ENCODE measurements around the gene NETO2.
A peak's percentile ranks its signal among the peaks of the same experiment; 100 is the strongest.
"Not testable (repeated sequence)": the region's sequence is repeated elsewhere in the genome, so short reads cannot be mapped to it uniquely, and the experiment has no call there.

Gene NETO2

GRCh38 chr16:47143677-47144558 lies at the start of gene NETO2:
Gene NETO2, minus strand, starts transcription at chr16:47143945. Its CDS starts 333 bp downstream, at chr16:47143612.
- Mint-ChIP-seq H3K4me1 (peaks cover 11 to 17% of the 10 kb centered on the region in 2 donors), H3K36me3 (no peaks in the 10 kb centered on the region), H3K4me3 (peak within 1 kb of the TSS; percentile 92 to 93), H3K27me3 (peaks cover 14 to 19% of the 10 kb centered on the region in 2 donors), H3K9me3 (no peaks in the 10 kb centered on the region), H3K27ac (peak within 1 kb of the TSS; percentile 93)
- ATAC-seq (replicated peaks): peak; percentile 57 to 67
- peak; percentile 37 for DNase-seq

DNA sequence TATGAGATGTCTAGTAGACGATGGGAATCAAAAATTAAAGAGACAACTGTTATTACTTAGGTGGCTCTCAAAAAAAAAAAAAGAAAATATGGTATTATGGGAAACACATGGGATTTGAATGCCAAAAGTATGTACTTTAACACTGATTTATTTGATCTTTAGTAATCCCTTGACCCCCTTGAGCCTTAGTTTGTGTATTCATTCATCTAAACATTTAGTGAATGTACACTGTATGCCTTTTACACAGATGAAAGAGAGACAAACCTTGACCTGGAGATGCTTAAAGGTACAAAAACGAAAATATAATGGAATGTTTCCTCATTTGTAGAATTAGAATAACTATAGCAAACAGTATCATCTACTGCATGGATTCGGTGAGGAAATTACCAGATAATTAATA lies 38.6 kb upstream of the NETO2 start:
- H3K27me3 Mint-ChIP-seq: no peaks in the 10 kb centered on the region

DNA sequence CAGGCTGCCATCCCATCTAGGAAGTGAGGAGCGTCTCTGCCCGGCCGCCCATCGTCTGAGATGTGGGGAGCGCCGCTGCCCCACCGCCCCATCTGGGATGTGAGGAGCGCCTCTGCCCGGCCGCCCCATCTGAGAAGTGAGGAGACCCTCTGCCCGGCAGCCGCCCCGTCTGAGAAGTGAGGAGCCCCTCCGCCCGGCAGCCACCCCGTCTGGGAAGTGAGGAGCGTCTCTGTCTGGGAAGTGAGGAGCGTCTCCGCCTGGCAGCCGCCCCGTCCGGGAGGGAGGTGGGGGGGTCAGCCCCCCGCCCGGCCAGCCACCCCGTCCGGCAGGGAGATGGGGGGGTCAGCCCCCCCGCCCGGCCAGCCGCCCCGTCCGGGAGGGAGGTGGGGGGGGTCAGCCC lies 37.3 kb upstream of the NETO2 start:
- ATAC-seq (replicated peaks); H3K27me3 Mint-ChIP-seq; H3K4me1 Mint-ChIP-seq; DNase-seq; H3K4me3 Mint-ChIP-seq; H3K9me3 Mint-ChIP-seq: not testable (repeated sequence)
- Mint-ChIP-seq H3K36me3 (peaks cover 36 to 44% of the 10 kb centered on the region in 2 donors), H3K27ac (peak overlapping the region; percentile 51)

More for the DNA sequence above, 38.6 kb upstream of the NETO2 start:
- ATAC-seq (replicated peaks) (no peak), DNase-seq (no peak)
- Mint-ChIP-seq H3K27ac (no peak overlapping the region), H3K4me3 (no peak overlapping the region), H3K4me1 (no peaks in the 10 kb centered on the region), H3K36me3 (peaks cover 36 to 42% of the 10 kb centered on the region in 2 donors), H3K9me3 (peaks cover 9 to 10% of the 10 kb centered on the region in 2 donors)

- H3K27ac Mint-ChIP-seq: peak overlapping the region; percentile 66
- ATAC-seq (replicated peaks) (no peak), DNase-seq (no peak)
- H3K4me3 Mint-ChIP-seq: no peak overlapping the region
- H3K4me1 Mint-ChIP-seq: no peaks in the 10 kb centered on the region
- H3K27me3 Mint-ChIP-seq: no peaks in the 10 kb centered on the region
- H3K36me3 Mint-ChIP-seq: peaks cover 37 to 45% of the 10 kb centered on the region in 2 donors
- peaks cover 5% of the 10 kb centered on the region in 2 donors for H3K9me3 Mint-ChIP-seq
Observed at GRCh38 chr16:47180073-47180472, 36.3 kb upstream of the NETO2 start.

- Mint-ChIP-seq H3K27me3 (no peaks in the 10 kb centered on the region), H3K27ac (no peak overlapping the region)
Observed at GRCh38 chr16:47175152-47175551, 31.4 kb upstream of the NETO2 start.

DNA sequence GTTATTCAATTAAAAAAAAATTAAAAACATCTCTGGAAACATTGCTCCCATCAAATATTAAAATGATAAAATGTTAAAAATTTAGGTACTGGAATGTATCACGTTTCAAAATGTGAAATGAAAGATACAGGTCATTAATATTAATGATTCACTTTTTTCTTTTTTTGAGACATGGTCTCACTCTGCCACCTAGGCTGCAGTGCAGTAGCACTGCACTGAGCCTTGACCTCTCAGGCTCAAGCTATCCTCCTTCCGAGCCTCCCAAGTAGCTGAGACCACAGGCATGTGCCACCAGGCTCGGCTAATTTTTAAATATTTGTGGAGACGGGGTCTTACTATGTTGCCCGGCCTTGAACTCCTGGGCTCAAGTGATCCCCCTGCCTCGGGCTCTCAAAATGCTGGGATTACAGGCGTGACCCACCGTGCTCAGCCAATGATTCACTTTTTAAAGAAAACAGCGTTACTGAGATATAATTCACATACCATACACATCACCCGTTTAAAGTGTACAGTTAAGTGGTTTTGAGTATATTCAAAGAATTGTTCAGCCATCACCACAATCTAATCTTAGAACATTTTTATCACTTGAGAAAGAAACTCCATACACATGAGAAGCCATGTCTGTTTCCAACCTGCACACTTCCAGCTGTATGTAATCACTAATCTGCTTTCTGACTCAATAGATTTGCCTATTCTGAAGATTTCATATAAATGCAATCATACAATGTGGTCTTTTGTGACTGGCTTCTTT lies 19.1 kb upstream of the NETO2 start:
- Mint-ChIP-seq H3K27ac (no peak overlapping the region), H3K4me3 (no peak overlapping the region), H3K9me3 (no peaks in the 10 kb centered on the region), H3K36me3 (peaks cover 10 to 18% of the 10 kb centered on the region in 2 donors), H3K27me3 (no peaks in the 10 kb centered on the region), H3K4me1 (no peaks in the 10 kb centered on the region)
- ATAC-seq (replicated peaks): no peak
- no peak for DNase-seq

More at GRCh38 chr16:47175152-47175551, 31.4 kb upstream of the NETO2 start:
- Mint-ChIP-seq H3K4me3 (no peak overlapping the region), H3K9me3 (no peaks in the 10 kb centered on the region), H3K4me1 (no peaks in the 10 kb centered on the region), H3K36me3 (peaks cover 21 to 34% of the 10 kb centered on the region in 2 donors)
- ATAC-seq (replicated peaks) (no peak), DNase-seq (no peak)

GRCh38 chr16:47161464-47161863 lies 17.7 kb upstream of the NETO2 start:
- Mint-ChIP-seq H3K4me1 (no peaks in the 10 kb centered on the region), H3K27ac (no peak overlapping the region), H3K27me3 (no peaks in the 10 kb centered on the region), H3K4me3 (no peak overlapping the region), H3K36me3 (peaks cover 17 to 26% of the 10 kb centered on the region in 2 donors), H3K9me3 (peaks cover 0 to 2% of the 10 kb centered on the region in 2 donors)
- no peak for DNase-seq
- ATAC-seq (replicated peaks): no peak

GRCh38 chr16:47160422-47160821 lies 16.7 kb upstream of the NETO2 start:
- DNase-seq (no peak), ATAC-seq (replicated peaks) (no peak)
- Mint-ChIP-seq H3K4me3 (no peak overlapping the region), H3K4me1 (no peaks in the 10 kb centered on the region), H3K27me3 (no peaks in the 10 kb centered on the region), H3K36me3 (peaks cover 20 to 27% of the 10 kb centered on the region in 2 donors), H3K27ac (no peak overlapping the region), H3K9me3 (peaks cover 0 to 2% of the 10 kb centered on the region in 2 donors)

GRCh38 chr16:47158992-47159391 lies 15.2 kb upstream of the NETO2 start:
- peaks cover 21 to 22% of the 10 kb centered on the region in 2 donors for H3K36me3 Mint-ChIP-seq
- no peak for ATAC-seq (replicated peaks)
- H3K4me3 Mint-ChIP-seq: no peak overlapping the region

GRCh38 chr16:47156680-47157215 lies 13.0 kb upstream of the NETO2 start:
- Mint-ChIP-seq H3K9me3 (peaks cover 0 to 6% of the 10 kb centered on the region in 2 donors), H3K27me3 (no peaks in the 10 kb centered on the region), H3K36me3 (peaks cover 38 to 42% of the 10 kb centered on the region in 2 donors), H3K4me3 (no peak overlapping the region), H3K4me1 (no peaks in the 10 kb centered on the region), H3K27ac (no peak overlapping the region)
- no peak for ATAC-seq (replicated peaks)
- no peak for DNase-seq

More at GRCh38 chr16:47158992-47159391, 15.2 kb upstream of the NETO2 start:
- H3K9me3 Mint-ChIP-seq: peaks cover 0 to 2% of the 10 kb centered on the region in 2 donors
- no peaks in the 10 kb centered on the region for H3K4me1 Mint-ChIP-seq
- no peak for DNase-seq
- no peaks in the 10 kb centered on the region for H3K27me3 Mint-ChIP-seq
- no peak overlapping the region for H3K27ac Mint-ChIP-seq

GRCh38 chr16:47152501-47152900 lies 8.8 kb upstream of the NETO2 start:
- not testable (repeated sequence) for H3K27ac Mint-ChIP-seq
- peaks cover 5 to 11% of the 10 kb centered on the region in 2 donors for H3K9me3 Mint-ChIP-seq

GRCh38 chr16:47150067-47150466 lies 6.3 kb upstream of the NETO2 start:
- no peak overlapping the region for H3K27ac Mint-ChIP-seq

More at GRCh38 chr16:47152501-47152900, 8.8 kb upstream of the NETO2 start:
- H3K4me3 Mint-ChIP-seq; ATAC-seq (replicated peaks); H3K4me1 Mint-ChIP-seq; H3K27me3 Mint-ChIP-seq; DNase-seq: not testable (repeated sequence)
- peaks cover 46 to 50% of the 10 kb centered on the region in 2 donors for H3K36me3 Mint-ChIP-seq

GRCh38 chr16:47144559-47144877 lies 773 bp upstream of the NETO2 start:
- ATAC-seq (replicated peaks) (no peak), DNase-seq (no peak)
- Mint-ChIP-seq H3K4me1 (peaks cover 11 to 16% of the 10 kb centered on the region in 2 donors), H3K9me3 (no peaks in the 10 kb centered on the region), H3K27ac (peak overlapping the region; percentile 93), H3K4me3 (peak overlapping the region; percentile 80 to 89), H3K36me3 (no peaks in the 10 kb centered on the region), H3K27me3 (peaks cover 14 to 19% of the 10 kb centered on the region in 2 donors)

More at GRCh38 chr16:47150067-47150466, 6.3 kb upstream of the NETO2 start:
- Mint-ChIP-seq H3K9me3 (peaks cover 5 to 9% of the 10 kb centered on the region in 2 donors), H3K36me3 (peaks cover 36 to 37% of the 10 kb centered on the region in 2 donors), H3K4me3 (no peak overlapping the region), H3K27me3 (peaks cover 5 to 6% of the 10 kb centered on the region in 2 donors), H3K4me1 (no peaks in the 10 kb centered on the region)
- DNase-seq: no peak
- ATAC-seq (replicated peaks): no peak
